Measurements from ENCODE around the gene FLG2.

The FLG2 gene

GRCh38 chr1:152359906-152360305 is at the start of gene FLG2:
Gene FLG2 (minus strand): TSS chr1:152360006. CDS start chr1:152358884, 1,122 bp downstream.
- no peak for DNase-seq (ENCODE audit: extremely low read depth in 1 of 2, low read depth in 1 of 2)

DNA sequence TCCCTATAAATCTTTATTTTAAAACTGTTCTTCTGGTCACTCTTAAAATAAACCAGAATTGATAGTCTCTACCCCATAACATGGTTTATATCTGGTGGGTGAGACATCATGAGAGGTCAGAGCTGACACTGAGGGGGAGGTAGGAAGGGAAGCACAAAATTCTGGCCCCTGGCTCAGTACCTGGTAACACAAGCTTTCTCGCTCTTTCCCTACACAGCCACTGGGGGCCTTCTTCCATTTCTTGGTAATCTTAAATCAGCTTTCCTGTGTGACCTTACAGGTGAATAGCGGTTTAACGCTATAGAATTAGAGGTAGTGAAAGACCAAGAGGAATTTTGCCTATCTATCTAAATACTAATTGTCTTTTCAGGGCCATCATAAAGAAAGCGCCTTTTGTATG is 48.9 kb upstream of the FLG2 start:
- DNase-seq (ENCODE audit: extremely low read depth in 1 of 2, low read depth in 1 of 2), result no peak

GRCh38 chr1:152398812-152399698 is 39.2 kb upstream of the FLG2 start:
- DNase-seq (ENCODE audit: extremely low read depth in 1 of 2, low read depth in 1 of 2), result no peak

GRCh38 chr1:152397474-152397873 is 37.7 kb upstream of the FLG2 start:
- no peak for DNase-seq (ENCODE audit: extremely low read depth in 1 of 2, low read depth in 1 of 2)

DNA sequence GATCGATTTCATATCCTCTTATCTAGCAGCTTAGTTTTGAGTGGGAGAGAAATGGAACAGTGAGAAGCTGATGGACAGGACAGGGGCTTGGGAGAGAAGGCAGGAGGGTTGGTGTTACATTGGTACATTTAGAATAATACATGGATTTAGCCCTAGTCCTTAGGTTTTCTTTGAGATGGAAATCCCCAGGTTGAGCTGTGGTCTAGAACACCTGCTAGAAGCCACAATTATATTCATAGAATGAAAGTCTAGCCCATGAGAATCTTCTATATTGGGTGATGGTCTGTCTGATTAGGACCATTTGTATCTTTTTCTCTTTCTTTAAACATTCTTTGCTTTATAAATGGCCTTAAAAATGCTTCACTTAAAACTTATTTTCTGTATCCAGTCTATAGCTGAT is 34.3 kb upstream of the FLG2 start:
- DNase-seq (ENCODE audit: extremely low read depth in 1 of 2, low read depth in 1 of 2), result no peak

GRCh38 chr1:152392909-152393308 is 33.1 kb upstream of the FLG2 start:
- no peak for DNase-seq (ENCODE audit: extremely low read depth in 1 of 2, low read depth in 1 of 2)

DNA sequence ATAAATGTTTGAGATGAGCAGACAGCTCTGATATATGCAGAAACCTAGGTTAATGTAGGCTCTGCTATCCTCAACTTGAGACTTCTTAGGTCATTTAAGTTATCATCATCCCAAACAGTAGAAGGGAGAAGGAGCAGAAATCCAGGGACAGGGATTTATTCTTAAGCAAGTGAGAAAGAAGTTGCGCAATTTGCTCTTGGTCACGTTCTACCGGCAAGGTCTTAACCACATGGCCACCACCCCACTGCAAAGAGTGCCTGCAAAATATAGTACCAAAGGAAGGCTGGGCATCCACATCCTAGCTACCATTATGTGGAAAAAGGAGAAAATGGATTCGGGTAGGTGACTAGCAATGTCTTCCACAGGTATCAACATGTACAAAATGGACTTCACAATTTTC is 29.1 kb upstream of the FLG2 start:
- DNase-seq (ENCODE audit: extremely low read depth in 1 of 2, low read depth in 1 of 2), result no peak

GRCh38 chr1:152386940-152387339 is 27.1 kb upstream of the FLG2 start:
- no peak for DNase-seq (ENCODE audit: extremely low read depth in 1 of 2, low read depth in 1 of 2)

- no peak for DNase-seq (ENCODE audit: extremely low read depth in 1 of 2, low read depth in 1 of 2)
These were observed 21.1 kb upstream of the FLG2 start for GRCh38 chr1:152380932-152381331.

- no peak for DNase-seq (ENCODE audit: extremely low read depth in 1 of 2, low read depth in 1 of 2)
These were observed 14.6 kb upstream of the FLG2 start for GRCh38 chr1:152374451-152374850.

DNA sequence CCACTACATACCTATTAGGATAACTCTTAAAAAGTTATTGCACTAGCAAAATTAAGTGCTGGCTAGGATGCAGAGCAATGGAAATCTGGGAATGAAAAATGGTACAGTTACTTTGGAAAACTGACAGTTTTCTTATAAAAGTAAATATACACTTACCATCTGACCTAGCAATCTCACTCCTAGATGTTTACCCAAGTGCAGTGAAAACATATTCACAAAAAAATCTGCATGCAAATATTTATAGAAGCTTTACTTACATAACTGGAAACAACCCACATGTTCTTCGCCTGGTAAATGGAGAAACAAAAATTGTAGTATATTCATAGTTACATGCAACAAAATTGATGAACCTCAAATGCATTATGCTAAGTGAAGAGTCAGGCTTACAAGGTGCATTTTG is 12.9 kb upstream of the FLG2 start:
- DNase-seq (ENCODE audit: extremely low read depth in 1 of 2, low read depth in 1 of 2), result no peak

GRCh38 chr1:152367436-152367835 is 7.6 kb upstream of the FLG2 start:
- no peak for DNase-seq (ENCODE audit: extremely low read depth in 1 of 2, low read depth in 1 of 2)

- no peak for DNase-seq (ENCODE audit: extremely low read depth in 1 of 2, low read depth in 1 of 2)
These were observed 3.1 kb downstream of the FLG2 start for GRCh38 chr1:152356736-152357135.

DNA sequence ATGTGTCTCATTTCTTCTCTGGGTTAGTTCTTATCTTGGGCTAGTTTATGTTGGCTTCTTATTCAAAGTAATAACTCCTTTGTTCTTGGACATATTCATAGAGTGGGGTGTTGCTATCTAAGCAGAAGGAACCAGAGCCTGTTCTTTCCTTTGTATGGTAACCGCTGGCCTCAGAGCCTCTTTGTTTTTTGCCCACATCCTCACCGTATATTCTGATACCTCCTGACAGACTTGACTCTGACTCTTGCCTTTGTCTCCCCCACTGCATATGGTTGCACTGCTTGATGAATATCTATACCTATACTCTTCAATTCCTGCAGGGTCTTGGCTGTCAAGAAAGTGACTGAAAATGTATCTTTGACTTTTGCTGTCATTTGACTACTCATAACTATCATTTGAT is 10.2 kb downstream of the FLG2 start:
- no peak for DNase-seq (ENCODE audit: extremely low read depth in 1 of 2, low read depth in 1 of 2)

GRCh38 chr1:152348447-152348846 is 11.4 kb downstream of the FLG2 start:
- no peak for DNase-seq (ENCODE audit: extremely low read depth in 1 of 2, low read depth in 1 of 2)

DNA sequence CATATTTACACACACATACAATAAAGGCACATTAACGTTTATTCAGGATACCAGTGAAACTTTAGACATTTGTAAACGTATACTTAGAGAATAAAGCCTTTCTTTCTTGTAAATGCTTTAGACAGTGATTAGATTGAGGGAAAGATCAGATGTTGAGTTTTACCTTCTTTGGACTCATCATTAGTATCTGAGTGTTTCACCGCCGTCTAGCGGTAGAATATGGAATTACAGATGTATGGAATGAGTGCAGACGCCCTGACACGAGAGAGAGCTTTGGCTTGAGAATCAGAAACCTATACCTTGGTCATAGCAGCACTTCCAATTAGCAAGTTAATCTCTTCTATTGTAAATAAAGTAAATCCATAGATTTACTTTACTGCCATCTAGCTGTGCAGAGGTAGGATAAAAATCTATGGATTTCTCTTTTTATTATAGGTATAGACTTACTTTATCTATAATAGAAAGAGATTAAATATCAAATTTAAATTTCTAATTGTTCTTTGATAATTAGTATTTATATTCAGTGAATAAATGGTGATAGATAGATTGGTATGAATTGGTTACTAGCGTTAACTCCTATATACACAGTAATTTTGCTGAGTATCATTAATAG is 12.6 kb downstream of the FLG2 start:
- peak; percentile 1 to 2 for DNase-seq (ENCODE audit: extremely low read depth in 1 of 2, low read depth in 1 of 2)

- no peak for DNase-seq (ENCODE audit: extremely low read depth in 1 of 2, low read depth in 1 of 2)
These were observed 15.4 kb downstream of the FLG2 start for GRCh38 chr1:152344438-152344837.

DNA sequence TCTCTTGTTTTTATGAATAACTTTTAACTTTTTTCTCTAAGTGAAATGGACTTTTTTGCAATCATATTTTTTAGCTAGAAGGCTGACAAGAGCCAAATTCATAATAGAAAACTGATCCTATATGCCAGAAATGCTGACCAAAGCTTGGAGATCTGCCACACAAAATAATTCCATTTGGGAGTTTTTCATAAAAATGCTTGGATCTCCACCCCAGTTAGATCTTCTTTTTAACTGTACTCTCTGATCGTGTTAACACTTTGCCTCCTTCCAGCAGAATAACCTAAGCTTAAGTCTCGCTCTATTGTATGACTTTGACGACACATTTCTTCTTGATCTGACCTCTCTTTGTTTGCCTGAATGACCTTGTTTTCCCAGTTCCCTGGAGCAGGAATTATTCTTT is 16.8 kb downstream of the FLG2 start:
- no peak for DNase-seq (ENCODE audit: extremely low read depth in 1 of 2, low read depth in 1 of 2)

- no peak for DNase-seq (ENCODE audit: extremely low read depth in 1 of 2, low read depth in 1 of 2)
These were observed 24.4 kb downstream of the FLG2 start for GRCh38 chr1:152335399-152335798.

- DNase-seq (ENCODE audit: extremely low read depth in 1 of 2, low read depth in 1 of 2), result no peak
These were observed 30.9 kb downstream of the FLG2 start for GRCh38 chr1:152328801-152329391.

- no peak for DNase-seq (ENCODE audit: extremely low read depth in 1 of 2, low read depth in 1 of 2)
These were observed 34.7 kb downstream of the FLG2 start, which contains the start of gene FLG for GRCh38 chr1:152325111-152325510. Gene FLG (minus strand): TSS chr1:152325239. CDS start chr1:152315456, 9,783 bp downstream.

- DNase-seq (ENCODE audit: extremely low read depth in 1 of 2, low read depth in 1 of 2), result no peak
These were observed 45.8 kb downstream of the FLG2 start for GRCh38 chr1:152313970-152314369.

Measured in stimulated activated CD8-positive, alpha-beta memory T cell treated with anti-CD3 and anti-CD28 coated beads, Interleukin-7, amount 100 ng/mL, for 48 hours (primary cell).